ENCODE measurements around the gene KCNJ6. TPM values are rescaled to one million over a fixed set of nuclear protein-coding genes. Genes with fewer than 3 reads are reported as not detected.

KCNJ6 gene
- total RNA-seq, 1 experiment from 2014 or later: not detected

DNA sequence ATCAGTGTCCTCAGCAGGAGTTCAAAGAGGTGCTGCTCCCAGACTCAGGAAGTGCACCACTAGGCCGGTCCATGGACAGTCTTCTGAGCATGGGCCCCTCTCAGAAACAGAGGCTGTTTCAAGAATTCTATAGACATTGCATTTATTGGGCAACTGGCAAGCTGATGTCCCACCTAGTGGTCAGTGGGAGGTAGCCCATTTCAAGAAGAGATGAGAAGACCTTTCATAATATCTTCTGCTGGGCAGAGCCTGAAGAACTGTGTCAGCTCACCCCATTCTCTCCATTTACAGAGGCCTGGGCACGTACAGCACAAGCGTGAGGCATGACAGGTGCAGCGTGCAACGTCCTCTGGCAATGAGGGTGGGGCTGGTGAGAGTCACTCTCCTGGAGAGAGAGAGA is 333.7 kb downstream of the KCNJ6 start:
- Mint-ChIP-seq H3K4me3 (ENCODE audit: unreplicated experiment) (no peak overlapping the region), H3K9me3 (ENCODE audit: unreplicated experiment) (no peaks in the 10 kb centered on the region), H3K36me3 (ENCODE audit: insufficient read depth, unreplicated experiment) (no peaks in the 10 kb centered on the region), H3K27me3 (ENCODE audit: insufficient read depth, unreplicated experiment) (no peaks in the 10 kb centered on the region), H3K27ac (ENCODE audit: unreplicated experiment) (no peak overlapping the region), H3K4me1 (ENCODE audit: low read depth, unreplicated experiment) (peaks cover 9% of the 10 kb centered on the region)
- ChIA-PET POLR2A (no interaction called here), CTCF (interaction anchor here (0.6 kb wide), 1 partner anchor 28 kb away, joined by 5 read pairs; no protein-coding TSS in a partner anchor)
- Histone ChIP-seq H3K9me3 (peaks cover 10% of the 10 kb centered on the region), H3K27me3 (replicated peaks; ENCODE audit: control insufficient read depth, insufficient read depth, low read length) (no peaks in the 10 kb centered on the region), H3K4me1 (peaks cover 2% of the 10 kb centered on the region), H3K4me3 (ENCODE audit: low read depth, low read length) (no peak overlapping the region), H3K36me3 (ENCODE audit: control insufficient read depth, insufficient read depth, low read length) (no peaks in the 10 kb centered on the region)
- intact Hi-C loops (cut with micrococcal nuclease; ENCODE audit: unreplicated experiment): loop anchor here (1.0 to 2.0 kb wide), 3 partner anchors 18 to 361 kb away; no protein-coding TSS in a partner anchor
- BruUV-seq (replicated peaks): no TSS peak
- peak; percentile 61 for DNase-seq
- TF ChIP-seq, protein P1, sequence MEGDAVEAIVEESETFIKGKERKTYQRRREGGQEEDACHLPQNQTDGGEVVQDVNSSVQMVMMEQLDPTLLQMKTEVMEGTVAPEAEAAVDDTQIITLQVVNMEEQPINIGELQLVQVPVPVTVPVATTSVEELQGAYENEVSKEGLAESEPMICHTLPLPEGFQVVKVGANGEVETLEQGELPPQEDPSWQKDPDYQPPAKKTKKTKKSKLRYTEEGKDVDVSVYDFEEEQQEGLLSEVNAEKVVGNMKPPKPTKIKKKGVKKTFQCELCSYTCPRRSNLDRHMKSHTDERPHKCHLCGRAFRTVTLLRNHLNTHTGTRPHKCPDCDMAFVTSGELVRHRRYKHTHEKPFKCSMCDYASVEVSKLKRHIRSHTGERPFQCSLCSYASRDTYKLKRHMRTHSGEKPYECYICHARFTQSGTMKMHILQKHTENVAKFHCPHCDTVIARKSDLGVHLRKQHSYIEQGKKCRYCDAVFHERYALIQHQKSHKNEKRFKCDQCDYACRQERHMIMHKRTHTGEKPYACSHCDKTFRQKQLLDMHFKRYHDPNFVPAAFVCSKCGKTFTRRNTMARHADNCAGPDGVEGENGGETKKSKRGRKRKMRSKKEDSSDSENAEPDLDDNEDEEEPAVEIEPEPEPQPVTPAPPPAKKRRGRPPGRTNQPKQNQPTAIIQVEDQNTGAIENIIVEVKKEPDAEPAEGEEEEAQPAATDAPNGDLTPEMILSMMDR (IDR thresholded peaks at IDR 0.05; ENCODE audit: insufficient read depth in 1 of 2, low read depth in 1 of 2, low read length in 1 of 2, severe bottlenecking in 1 of 2, unreplicated experiment in 1 of 2): peak; percentile 70 to 77

DNA sequence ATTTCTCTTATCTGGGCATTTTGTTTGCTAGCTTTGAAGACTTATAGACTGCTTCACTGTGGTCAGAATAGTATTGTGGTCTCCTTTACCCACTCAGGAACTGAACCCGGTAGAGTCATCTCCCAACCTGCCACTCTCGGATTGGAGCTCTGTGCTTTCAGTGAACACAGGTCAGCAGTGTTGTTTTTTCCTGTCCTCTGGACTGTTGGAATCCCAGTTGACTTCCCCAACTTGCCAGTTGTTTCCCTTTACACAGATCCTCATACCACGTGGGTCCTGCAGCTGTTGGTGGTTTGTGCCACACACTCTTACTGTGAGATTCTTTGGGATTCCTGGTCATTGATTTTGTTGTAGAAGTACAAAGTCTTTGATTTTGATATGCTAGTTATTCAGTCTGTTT is 335.6 kb downstream of the KCNJ6 start:
- ChIA-PET CTCF (no interaction called here), POLR2A (no interaction called here)
- no peak overlapping the region for H3K27ac Mint-ChIP-seq (ENCODE audit: unreplicated experiment)
- Histone ChIP-seq H3K9me3 (peaks cover 10% of the 10 kb centered on the region), H3K4me1 (no peaks in the 10 kb centered on the region), H3K36me3 (ENCODE audit: control insufficient read depth, insufficient read depth, low read length) (no peaks in the 10 kb centered on the region), H3K27me3 (replicated peaks; ENCODE audit: control insufficient read depth, insufficient read depth, low read length) (no peaks in the 10 kb centered on the region), H3K4me3 (ENCODE audit: low read depth, low read length) (no peak overlapping the region)
- no peaks in the 10 kb centered on the region for H3K9me3 Mint-ChIP-seq (ENCODE audit: unreplicated experiment)
- no peak for DNase-seq
- H3K36me3 Mint-ChIP-seq (ENCODE audit: insufficient read depth, unreplicated experiment): no peaks in the 10 kb centered on the region
- no TSS peak for BruUV-seq (replicated peaks)
- peaks cover 9% of the 10 kb centered on the region for H3K4me1 Mint-ChIP-seq (ENCODE audit: low read depth, unreplicated experiment)
- intact Hi-C loops (cut with micrococcal nuclease; ENCODE audit: unreplicated experiment): no loop called here
- TF ChIP-seq, protein P1 (IDR thresholded peaks at IDR 0.05; ENCODE audit: insufficient read depth in 1 of 2, low read depth in 1 of 2, low read length in 1 of 2, severe bottlenecking in 1 of 2, unreplicated experiment in 1 of 2): no peak
- no peak overlapping the region for H3K4me3 Mint-ChIP-seq (ENCODE audit: unreplicated experiment)
- H3K27me3 Mint-ChIP-seq (ENCODE audit: insufficient read depth, unreplicated experiment): no peaks in the 10 kb centered on the region

DNA sequence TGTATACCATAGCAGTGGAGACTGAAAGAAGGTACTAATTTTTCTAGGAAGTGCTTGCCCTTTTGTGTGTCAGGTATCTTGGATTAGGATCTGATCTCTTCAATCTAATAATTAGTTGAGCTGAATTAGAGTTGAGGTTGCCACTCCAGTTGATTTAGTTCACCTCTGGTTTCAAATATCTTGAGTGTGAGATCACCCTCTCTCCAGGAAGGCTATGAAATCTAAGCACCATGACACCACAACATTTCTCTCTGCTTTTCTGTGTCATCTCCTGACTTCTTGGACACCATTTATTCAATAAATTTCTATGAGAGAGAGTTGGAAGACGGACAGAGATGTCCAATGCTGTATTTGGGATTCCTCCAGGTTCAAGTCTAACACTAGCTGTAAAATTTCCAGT is 336.9 kb downstream of the KCNJ6 start:
- POLR2A ChIA-PET: no interaction called here

More for the DNA sequence above, 336.9 kb downstream of the KCNJ6 start:
- TF ChIP-seq, protein P1 (IDR thresholded peaks at IDR 0.05; ENCODE audit: insufficient read depth in 1 of 2, low read depth in 1 of 2, low read length in 1 of 2, severe bottlenecking in 1 of 2, unreplicated experiment in 1 of 2): no peak
- CTCF ChIA-PET: no interaction called here
- Histone ChIP-seq H3K4me1 (no peaks in the 10 kb centered on the region), H3K9me3 (peaks cover 10% of the 10 kb centered on the region), H3K4me3 (ENCODE audit: low read depth, low read length) (no peak overlapping the region), H3K27me3 (replicated peaks; ENCODE audit: control insufficient read depth, insufficient read depth, low read length) (no peaks in the 10 kb centered on the region), H3K36me3 (ENCODE audit: control insufficient read depth, insufficient read depth, low read length) (no peaks in the 10 kb centered on the region)
- Mint-ChIP-seq H3K4me1 (ENCODE audit: low read depth, unreplicated experiment) (peaks cover 9% of the 10 kb centered on the region), H3K36me3 (ENCODE audit: insufficient read depth, unreplicated experiment) (no peaks in the 10 kb centered on the region), H3K9me3 (ENCODE audit: unreplicated experiment) (no peaks in the 10 kb centered on the region), H3K4me3 (ENCODE audit: unreplicated experiment) (no peak overlapping the region), H3K27me3 (ENCODE audit: insufficient read depth, unreplicated experiment) (no peaks in the 10 kb centered on the region), H3K27ac (ENCODE audit: unreplicated experiment) (no peak overlapping the region)
- intact Hi-C loops (cut with micrococcal nuclease; ENCODE audit: unreplicated experiment): no loop called here
- no peak for DNase-seq
- BruUV-seq (replicated peaks): no TSS peak

Measured in Caco-2 (cell line).